ENCODE data around the gene GNAT1. TPM values are rescaled to one million over a fixed set of nuclear protein-coding genes. Genes with fewer than 3 reads are reported as not detected.

Gene GNAT1
- total and polyA plus RNA-seq, 2 of the 13 experiments (the other 11 are each of a cell fraction or from before 2014, with no cell fraction given) = 0.15 TPM; not detected in 1

DNA sequence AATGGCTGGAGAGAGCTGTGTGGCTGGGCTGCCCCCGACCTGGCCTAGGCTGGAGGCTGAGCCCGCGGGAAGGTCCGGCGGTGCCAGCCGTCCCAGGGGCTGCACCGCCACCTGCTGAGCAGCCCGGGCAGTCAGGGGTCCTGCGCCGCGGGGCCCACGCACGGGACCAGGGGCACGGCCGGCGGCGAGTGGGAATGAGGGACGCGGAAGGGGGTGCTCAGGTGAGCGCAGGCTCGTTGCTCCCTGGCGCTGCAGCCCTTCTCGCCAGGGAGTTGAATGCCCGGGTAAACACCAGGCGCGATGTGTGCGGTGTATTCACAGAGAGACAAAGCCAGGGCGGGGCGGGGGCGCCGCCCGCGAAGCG is 37.0 kb upstream of the GNAT1 start (continued):
- TF ChIP-seq ZNF724P (CRISPR knock-in tag; IDR thresholded peaks at IDR 0.05; ENCODE audit: borderline replicate concordance) (no peak), NR3C1 (CRISPR knock-in tag; IDR thresholded peaks at IDR 0.05) (no peak), MYC (CRISPR knock-in tag; IDR thresholded peaks at IDR 0.05; ENCODE audit: borderline replicate concordance) (0 out of 2 replicates have a peak, but pooled peaks have one; percentile 30), ZFP1 (CRISPR knock-in tag; IDR thresholded peaks at IDR 0.05) (no peak), ZNF230 (CRISPR knock-in tag; IDR thresholded peaks at IDR 0.05) (no peak), MIER2 (CRISPR knock-in tag; IDR thresholded peaks at IDR 0.05) (no peak), ZFP62 (CRISPR knock-in tag; IDR thresholded peaks at IDR 0.05) (no peak), RFX3 (CRISPR knock-in tag; IDR thresholded peaks at IDR 0.05) (no peak), SOX13 (IDR thresholded peaks at IDR 0.05) (no peak), SOX13 (CRISPR knock-in tag; conservative IDR thresholded peaks at IDR 0.05 in 1 of 2, IDR thresholded peaks at IDR 0.05 in 1 of 2) (no peak), TEF (CRISPR knock-in tag; IDR thresholded peaks at IDR 0.05) (no peak), ZNF878 (CRISPR knock-in tag; IDR thresholded peaks at IDR 0.05) (no peak)
- TF ChIP-seq, protein P1, sequence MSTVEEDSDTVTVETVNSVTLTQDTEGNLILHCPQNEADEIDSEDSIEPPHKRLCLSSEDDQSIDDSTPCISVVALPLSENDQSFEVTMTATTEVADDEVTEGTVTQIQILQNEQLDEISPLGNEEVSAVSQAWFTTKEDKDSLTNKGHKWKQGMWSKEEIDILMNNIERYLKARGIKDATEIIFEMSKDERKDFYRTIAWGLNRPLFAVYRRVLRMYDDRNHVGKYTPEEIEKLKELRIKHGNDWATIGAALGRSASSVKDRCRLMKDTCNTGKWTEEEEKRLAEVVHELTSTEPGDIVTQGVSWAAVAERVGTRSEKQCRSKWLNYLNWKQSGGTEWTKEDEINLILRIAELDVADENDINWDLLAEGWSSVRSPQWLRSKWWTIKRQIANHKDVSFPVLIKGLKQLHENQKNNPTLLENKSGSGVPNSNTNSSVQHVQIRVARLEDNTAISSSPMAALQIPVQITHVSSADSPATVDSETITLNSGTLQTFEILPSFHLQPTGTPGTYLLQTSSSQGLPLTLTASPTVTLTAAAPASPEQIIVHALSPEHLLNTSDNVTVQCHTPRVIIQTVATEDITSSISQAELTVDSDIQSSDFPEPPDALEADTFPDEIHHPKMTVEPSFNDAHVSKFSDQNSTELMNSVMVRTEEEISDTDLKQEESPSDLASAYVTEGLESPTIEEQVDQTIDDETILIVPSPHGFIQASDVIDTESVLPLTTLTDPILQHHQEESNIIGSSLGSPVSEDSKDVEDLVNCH (CRISPR knock-in tag; IDR thresholded peaks at IDR 0.05) = no peak
- TF ChIP-seq, protein P2, sequence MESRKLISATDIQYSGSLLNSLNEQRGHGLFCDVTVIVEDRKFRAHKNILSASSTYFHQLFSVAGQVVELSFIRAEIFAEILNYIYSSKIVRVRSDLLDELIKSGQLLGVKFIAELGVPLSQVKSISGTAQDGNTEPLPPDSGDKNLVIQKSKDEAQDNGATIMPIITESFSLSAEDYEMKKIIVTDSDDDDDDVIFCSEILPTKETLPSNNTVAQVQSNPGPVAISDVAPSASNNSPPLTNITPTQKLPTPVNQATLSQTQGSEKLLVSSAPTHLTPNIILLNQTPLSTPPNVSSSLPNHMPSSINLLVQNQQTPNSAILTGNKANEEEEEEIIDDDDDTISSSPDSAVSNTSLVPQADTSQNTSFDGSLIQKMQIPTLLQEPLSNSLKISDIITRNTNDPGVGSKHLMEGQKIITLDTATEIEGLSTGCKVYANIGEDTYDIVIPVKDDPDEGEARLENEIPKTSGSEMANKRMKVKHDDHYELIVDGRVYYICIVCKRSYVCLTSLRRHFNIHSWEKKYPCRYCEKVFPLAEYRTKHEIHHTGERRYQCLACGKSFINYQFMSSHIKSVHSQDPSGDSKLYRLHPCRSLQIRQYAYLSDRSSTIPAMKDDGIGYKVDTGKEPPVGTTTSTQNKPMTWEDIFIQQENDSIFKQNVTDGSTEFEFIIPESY (CRISPR knock-in tag; IDR thresholded peaks at IDR 0.05) = no peak
- TF ChIP-seq, protein P3, sequence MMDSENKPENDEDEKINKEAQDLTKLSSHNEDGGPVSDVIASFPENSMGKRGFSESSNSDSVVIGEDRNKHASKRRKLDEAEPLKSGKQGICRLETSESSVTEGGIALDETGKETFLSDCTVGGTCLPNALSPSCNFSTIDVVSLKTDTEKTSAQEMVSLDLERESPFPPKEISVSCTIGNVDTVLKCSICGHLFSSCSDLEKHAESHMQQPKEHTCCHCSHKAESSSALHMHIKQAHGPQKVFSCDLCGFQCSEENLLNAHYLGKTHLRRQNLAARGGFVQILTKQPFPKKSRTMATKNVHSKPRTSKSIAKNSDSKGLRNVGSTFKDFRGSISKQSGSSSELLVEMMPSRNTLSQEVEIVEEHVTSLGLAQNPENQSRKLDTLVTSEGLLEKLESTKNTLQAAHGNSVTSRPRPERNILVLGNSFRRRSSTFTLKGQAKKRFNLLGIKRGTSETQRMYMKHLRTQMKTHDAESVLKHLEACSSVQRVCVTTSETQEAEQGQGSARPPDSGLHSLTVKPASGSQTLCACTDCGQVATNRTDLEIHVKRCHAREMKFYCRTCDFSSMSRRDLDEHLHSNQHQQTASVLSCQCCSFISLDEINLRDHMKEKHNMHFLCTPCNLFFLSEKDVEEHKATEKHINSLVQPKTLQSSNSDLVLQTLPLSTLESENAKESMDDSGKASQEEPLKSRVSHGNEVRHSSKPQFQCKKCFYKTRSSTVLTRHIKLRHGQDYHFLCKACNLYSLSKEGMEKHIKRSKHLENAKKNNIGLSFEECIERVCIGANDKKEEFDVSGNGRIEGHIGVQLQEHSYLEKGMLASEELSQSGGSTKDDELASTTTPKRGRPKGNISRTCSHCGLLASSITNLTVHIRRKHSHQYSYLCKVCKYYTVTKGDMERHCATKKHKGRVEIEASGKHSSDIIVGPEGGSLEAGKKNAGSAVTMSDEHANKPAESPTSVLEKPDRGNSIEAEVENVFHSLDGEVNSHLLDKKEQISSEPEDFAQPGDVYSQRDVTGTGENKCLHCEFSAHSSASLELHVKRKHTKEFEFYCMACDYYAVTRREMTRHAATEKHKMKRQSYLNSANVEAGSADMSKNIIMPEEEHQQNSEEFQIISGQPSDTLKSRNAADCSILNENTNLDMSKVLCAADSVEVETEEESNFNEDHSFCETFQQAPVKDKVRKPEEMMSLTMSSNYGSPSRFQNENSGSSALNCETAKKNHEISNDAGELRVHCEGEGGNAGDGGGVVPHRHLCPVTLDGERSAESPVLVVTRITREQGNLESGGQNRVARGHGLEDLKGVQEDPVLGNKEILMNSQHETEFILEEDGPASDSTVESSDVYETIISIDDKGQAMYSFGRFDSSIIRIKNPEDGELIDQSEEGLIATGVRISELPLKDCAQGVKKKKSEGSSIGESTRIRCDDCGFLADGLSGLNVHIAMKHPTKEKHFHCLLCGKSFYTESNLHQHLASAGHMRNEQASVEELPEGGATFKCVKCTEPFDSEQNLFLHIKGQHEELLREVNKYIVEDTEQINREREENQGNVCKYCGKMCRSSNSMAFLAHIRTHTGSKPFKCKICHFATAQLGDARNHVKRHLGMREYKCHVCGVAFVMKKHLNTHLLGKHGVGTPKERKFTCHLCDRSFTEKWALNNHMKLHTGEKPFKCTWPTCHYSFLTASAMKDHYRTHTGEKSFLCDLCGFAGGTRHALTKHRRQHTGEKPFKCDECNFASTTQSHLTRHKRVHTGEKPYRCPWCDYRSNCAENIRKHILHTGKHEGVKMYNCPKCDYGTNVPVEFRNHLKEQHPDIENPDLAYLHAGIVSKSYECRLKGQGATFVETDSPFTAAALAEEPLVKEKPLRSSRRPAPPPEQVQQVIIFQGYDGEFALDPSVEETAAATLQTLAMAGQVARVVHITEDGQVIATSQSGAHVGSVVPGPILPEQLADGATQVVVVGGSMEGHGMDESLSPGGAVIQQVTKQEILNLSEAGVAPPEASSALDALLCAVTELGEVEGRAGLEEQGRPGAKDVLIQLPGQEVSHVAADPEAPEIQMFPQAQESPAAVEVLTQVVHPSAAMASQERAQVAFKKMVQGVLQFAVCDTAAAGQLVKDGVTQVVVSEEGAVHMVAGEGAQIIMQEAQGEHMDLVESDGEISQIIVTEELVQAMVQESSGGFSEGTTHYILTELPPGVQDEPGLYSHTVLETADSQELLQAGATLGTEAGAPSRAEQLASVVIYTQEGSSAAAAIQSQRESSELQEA (CRISPR knock-in tag; IDR thresholded peaks at IDR 0.05; ENCODE audit: not compliant biosample characterization) = no peak

Measured in HepG2 (cell line).